WI38 (cell line): Measurements from ENCODE around the gene ADGRV1.
"Not testable (repeated sequence)": the region's sequence is repeated elsewhere in the genome, so short reads cannot be mapped to it uniquely, and the experiment has no call there.

Experiments
- H3K4me3 ChIP-seq: 2 replicates; pipeline ENCODE4 v1.5.1; 2011; ENCODE audit warnings: low read depth, mild to moderate bottlenecking, control low read depth, low read length
- TF ChIP-seq, protein P1 (sequence below): IDR thresholded peaks from 2 replicates; pipeline ENCODE4 v1.5.1; 2012; ENCODE audit warnings: low read depth, mild to moderate bottlenecking, control low read depth, low read length

The ADGRV1 gene

DNA sequence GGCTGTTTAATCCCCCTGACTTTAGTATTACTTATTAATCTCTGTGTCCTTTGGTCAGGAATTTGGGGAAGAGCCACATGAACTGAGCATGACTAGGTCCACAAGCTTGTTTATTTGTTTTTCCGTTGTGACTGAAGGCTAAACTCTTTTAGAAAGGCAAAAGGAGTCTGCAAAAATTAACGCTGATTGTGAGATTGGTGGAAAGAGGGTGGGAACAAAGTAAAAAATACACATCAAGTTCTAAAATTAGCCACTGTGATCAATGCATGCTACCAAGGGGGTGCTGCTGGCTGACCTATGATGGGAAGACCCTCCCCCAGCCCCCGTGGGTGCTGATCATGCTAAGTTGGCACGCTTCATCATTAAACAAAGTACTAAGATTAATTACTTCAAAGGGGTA, 356.8 kb downstream of the ADGRV1 start:
- no peak overlapping the region for H3K4me3 ChIP-seq
- TF ChIP-seq, protein P1, sequence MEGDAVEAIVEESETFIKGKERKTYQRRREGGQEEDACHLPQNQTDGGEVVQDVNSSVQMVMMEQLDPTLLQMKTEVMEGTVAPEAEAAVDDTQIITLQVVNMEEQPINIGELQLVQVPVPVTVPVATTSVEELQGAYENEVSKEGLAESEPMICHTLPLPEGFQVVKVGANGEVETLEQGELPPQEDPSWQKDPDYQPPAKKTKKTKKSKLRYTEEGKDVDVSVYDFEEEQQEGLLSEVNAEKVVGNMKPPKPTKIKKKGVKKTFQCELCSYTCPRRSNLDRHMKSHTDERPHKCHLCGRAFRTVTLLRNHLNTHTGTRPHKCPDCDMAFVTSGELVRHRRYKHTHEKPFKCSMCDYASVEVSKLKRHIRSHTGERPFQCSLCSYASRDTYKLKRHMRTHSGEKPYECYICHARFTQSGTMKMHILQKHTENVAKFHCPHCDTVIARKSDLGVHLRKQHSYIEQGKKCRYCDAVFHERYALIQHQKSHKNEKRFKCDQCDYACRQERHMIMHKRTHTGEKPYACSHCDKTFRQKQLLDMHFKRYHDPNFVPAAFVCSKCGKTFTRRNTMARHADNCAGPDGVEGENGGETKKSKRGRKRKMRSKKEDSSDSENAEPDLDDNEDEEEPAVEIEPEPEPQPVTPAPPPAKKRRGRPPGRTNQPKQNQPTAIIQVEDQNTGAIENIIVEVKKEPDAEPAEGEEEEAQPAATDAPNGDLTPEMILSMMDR, result no peak

DNA sequence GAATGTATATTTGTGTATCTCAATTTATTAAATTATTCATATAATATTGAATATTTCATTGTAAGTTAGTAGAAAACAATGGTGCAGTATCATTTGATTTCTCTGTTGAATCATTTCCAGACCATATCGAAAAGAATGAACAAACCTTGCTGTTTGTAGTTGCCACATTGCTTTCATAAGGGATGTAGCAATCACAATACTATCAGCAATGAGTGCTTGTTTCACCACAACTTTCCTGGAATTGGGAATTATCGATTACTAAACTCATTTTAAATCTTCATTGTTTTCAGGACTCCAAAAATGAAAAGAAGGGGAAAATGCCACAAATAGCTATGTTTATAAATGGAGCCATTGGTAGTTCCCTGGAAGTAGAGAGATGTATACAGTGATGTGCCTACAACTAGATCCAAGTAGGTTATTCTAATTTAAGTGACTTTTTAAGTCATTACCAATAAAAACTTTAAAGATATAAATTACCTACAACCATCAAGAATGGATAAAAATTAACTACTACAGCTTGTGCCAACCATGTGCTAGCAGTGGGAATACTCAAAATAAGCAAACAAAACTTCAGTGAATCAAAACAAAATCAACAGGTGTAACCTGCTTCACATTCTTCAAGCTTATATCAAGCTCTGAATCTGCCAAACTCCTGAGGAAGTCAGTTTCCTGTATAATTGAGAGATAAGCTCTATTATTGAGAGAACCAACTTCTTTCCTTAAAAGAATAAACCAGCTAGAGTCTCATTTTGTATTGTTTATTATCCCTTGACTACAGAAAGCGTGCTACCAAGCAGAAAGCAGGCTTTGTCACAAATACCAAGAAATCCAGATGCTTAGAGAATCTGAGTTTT, 358.6 kb downstream of the ADGRV1 start:
- TF ChIP-seq, protein P1, result no peak
- H3K4me3 ChIP-seq, result no peak overlapping the region

DNA sequence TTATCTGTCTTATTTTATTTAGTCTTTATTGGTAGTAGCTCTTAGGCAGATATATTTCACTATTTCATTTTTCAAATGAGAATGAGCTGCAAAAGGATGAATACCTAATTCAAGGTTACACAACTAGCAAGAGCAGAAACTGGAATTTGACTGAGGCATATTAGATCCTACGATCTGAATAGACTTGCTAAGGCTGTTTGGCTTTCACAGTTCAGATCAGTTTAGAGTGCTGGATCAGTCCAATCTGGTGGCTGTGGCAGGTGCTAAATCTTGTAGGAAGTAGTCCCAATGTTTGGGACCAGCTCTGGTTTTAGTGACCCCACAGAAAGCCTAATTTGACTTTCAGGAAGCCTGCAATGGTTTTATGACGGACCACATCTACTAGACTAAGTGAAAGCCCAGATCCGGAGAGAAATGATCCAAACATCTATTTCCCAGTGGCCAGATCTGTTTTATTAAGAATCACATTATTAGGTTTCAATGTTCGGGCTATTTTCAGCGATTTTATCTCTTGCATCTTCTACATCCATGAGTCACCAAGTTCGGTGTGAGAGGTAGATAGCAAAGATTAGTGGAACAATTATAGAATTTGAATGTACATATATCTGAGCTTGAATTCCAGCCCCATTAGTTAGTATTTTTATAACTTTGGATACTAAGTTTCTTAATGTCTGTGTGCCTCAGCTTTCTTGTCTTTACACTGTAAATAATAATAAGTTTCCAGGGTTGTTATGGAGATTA, 359.5 kb downstream of the ADGRV1 start:
- H3K4me3 ChIP-seq, result no peak overlapping the region
- TF ChIP-seq, protein P1, result no peak

DNA sequence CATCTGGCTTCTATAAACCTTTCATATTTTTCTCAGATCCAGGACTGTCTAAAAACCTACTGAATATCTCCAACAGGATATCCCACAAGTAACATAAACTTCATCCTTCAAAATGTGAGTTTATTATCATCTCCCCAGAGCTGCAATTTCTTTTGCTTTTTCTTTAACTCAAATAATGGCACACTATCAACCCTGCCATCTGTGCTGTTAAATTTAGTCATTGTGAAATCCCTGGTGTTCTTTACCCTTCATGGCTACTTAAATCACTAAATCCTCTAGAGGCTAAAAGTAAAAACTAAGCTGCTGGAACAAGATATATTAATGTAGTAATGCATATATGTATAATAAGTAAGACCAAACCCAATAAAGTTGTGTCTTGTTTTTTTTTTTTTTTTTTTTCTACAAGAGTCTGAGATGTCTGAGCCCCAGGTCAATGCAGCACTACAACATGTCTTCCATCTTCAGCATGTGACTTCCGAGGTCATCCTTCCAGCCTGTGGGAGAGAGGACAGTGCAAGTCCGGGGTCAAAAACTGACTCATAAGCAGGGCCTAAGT, 362.9 kb downstream of the ADGRV1 start:
- TF ChIP-seq, protein P1, result no peak
- no peak overlapping the region for H3K4me3 ChIP-seq

DNA sequence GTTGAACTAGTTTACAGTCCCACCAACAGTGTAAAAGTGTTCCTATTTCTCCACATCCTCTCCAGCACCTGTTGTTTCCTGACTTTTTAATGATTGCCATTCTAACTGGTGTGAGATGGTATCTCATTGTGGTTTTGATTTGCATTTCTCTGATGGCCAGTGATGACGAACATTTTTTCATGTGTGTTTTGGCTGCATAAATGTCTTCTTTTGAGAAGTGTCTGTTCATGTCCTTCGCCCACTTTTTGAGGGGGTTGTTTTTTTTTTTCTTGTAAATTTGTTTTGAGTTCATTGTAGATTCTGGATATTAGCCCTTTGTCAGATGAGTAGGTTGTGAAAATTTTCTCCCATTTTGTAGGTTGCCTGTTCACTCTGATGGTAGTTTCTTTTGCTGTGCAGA, 365.6 kb downstream of the ADGRV1 start:
- H3K4me3 ChIP-seq, result not testable (repeated sequence)

DNA sequence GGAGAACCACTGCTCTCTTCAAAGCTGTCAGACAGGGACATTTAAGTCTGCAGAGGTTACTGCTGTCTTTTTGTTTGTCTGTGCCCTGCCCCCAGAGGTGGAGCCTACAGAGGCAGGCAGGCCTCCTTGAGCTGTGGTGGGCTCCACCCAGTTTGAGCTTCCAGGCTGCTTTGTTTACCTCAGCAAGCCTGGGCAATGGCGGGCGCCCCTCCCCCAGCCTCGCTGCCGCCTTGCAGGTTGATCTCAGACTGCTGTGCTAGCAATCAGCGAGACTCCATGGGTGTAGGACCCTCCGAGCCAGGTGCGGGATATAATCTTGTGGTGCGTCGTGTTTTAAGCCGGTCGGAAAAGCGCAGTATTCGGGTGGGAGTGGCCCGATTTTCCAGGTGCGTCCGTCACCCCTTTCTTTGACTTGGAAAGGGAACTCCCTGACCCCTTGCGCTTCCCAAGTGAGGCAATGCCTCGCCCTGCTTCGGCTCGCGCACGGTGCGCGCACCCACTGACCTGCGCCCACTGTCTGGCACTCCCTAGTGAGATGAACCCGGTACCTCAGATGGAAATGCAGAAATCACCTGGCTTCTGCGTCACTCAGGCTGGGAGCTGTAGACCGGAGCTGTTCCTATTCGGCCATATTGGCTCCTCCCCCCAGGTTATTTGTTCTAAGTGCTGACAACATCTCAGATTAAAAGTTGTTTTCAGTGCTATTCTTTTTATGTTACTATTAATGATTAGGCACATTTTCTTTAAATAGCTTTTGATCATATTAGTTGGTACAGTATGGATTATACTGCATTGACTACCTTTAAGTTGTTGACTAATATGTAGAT, 370.6 kb downstream of the ADGRV1 start:
- H3K4me3 ChIP-seq, result not testable (repeated sequence)

DNA sequence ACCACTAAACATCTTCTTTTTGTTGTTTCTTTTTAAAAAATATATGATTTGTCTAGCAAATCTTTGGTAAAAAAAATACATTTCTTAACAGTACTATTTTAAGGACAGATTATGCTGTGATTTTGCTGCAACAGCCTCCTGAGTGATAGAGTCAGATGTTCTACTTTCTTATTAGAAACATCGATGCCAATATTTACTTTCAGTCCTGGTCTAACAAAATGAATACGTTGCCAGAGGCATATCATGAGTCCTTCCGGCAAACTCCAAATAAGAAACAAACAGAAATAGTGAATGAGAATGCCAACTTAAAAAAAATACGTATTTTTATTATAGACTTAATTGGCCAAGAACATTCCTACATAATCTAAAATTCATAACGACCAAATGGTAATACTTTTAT, 371.5 kb downstream of the ADGRV1 start:
- H3K4me3 ChIP-seq, result no peak overlapping the region
- TF ChIP-seq, protein P1, result no peak
